CD1c-positive myeloid dendritic cell (primary cell): ENCODE results near the gene DRICH1.
"Not testable (repeated sequence)": the region's sequence is repeated elsewhere in the genome, so short reads cannot be mapped to it uniquely, and the experiment has no call there.

Experiments
- DNase-seq: peaks from one replicate; pipeline ENCODE4 v3.0.0-alpha.2; 2016; ENCODE audit errors: extremely low spot score

Gene DRICH1

GRCh38 chr22:23649071-23649501 lies 17.0 kb upstream of the DRICH1 start:
- DNase-seq = no peak

GRCh38 chr22:23646526-23646925 lies 14.4 kb upstream of the DRICH1 start:
- DNase-seq = not testable (repeated sequence)

GRCh38 chr22:23640206-23640605 lies 8.1 kb upstream of the DRICH1 start:
- DNase-seq = not testable (repeated sequence)

- DNase-seq = no peak
Observed at GRCh38 chr22:23639661-23640060, 7.5 kb upstream of the DRICH1 start.

DNA sequence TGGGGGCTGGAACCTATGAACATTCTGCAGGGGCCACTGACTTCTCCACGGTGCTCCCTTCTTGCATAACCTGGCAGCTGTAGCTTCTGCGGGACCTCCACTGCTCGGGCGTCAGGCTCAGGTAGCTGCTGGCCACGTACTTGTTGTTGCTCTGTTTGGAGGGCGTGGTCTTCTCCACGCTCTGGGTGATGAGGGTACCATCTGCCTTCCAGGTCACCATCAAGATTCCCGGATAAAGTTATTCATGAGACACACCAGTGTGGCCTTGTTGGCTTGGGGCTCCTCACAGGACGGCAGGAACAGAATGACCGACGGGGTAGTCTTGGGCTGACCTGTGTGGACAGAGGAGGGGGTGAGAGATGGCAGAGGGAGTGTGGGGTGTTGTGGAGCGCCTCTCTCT lies 6.5 kb upstream of the DRICH1 start:
- DNase-seq = no peak

GRCh38 chr22:23635291-23635690 lies 3.2 kb upstream of the DRICH1 start:
- not testable (repeated sequence) for DNase-seq

- not testable (repeated sequence) for DNase-seq
Observed at GRCh38 chr22:23628056-23628743, 3.9 kb downstream of the DRICH1 start.

DNA sequence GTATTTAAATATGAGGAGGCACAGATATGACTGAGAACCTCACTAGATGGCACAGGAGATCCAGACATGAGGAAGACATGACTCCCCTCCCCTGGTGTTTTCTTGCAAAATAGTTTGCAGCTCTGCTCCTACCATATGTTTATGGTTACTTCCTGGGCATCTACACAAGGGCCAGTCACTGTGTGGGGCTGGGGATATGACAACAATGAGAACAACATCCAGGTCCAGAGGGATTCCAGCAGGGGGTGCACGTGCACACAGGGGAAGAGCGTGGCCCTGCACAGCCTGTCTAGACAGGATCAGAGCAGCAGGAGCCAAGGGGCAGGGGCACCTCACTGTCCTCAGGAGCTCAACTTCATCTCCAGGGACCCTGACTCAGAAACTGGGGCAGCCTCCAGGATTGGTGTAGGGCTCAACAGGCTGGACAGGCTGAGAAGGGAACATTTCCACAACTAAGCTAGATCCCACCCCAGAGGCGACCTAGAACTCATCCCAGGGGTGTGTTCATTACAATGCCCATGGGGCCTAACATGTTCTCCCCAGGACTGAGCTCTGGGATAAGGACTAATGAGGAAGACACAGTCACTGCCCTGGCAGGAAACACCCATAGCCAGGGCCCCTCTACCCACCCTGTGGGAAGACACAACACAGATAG lies 4.6 kb downstream of the DRICH1 start:
- peak; percentile 40 for DNase-seq

DNA sequence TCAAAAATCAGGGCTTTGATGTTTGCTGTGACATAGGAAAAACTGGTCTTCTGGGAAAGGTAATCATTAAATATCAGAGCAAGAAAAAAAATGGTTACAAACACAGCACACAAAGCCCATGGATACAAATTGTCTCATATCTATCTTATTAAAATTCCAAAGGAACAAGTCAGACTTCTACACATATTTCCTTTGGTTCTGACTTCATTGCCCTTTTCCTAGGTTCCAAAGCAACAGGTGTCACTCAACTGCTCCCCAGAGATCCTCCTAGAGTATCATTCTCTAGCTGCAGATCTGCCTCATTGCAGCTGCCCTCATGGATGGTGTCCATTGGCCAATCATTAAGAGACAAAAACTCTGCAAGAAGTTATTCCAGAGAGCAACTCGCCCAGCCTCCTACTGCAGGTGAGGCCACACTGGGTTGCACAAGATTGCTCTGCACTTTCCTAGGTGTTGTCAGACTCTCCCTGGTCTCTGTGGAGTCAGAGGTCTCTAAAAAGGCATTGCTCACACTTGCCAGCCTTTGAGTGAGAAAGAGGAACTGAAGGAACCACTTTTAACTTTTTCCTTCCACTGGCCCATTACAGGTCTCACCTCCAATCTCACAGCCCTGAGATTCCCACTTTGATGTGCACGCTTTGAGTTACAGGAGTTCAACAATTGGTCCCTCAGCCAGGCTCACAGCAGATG lies 5.7 kb downstream of the DRICH1 start:
- no peak for DNase-seq

GRCh38 chr22:23622634-23623033 lies 9.5 kb downstream of the DRICH1 start:
- DNase-seq = no peak

DNA sequence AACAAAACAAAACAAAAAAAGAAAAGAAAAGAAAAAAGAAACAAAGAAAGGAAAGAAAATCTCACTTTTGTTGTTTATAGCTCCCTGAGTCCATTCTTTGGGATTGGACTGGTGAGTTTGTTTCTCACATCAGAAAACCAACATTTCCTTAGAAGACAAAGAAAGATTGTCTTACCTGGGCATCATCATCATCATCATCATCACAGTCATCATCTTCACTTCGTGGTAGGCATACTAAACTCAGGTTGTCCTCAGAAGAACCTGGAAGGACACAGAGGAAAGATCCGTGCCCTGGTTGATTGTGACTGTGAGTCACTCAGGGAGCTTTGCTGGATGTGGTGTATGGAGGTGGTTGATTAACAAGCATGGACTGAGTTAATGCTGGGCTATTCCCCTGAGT lies 10.2 kb downstream of the DRICH1 start:
- DNase-seq = not testable (repeated sequence)

DNA sequence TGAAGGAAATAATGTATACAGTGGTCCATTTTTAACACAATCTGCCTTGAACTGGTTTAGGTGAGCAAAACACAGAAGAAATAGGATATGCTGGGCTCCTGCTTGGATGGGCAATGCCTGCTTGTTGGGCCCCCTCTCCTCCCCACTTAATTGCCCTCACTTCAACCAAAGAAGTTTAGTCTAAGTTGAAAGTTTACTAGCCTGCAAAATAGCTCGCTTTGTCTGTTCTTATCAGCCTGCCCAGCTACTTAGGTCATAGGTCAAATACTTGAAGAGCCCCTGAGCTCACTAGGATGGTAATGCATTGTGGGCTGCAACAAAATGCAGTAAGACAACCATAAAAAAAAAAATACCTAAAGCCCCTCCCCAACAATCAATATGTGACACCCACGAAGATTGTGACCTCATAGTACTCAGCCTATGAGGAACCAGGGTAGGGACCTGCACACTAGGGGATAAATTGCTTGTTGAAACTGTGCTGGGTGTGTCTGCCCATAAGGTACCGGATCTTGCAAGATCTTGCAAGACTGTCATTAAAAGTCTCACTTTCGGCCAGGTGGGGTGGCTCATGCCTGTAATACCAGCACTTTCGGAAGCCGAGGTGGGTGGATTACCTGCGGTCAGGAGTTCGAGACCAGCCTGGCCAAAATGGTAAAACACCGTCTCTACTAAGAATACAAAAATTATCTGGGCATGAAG lies 10.9 kb downstream of the DRICH1 start:
- no peak for DNase-seq

DNA sequence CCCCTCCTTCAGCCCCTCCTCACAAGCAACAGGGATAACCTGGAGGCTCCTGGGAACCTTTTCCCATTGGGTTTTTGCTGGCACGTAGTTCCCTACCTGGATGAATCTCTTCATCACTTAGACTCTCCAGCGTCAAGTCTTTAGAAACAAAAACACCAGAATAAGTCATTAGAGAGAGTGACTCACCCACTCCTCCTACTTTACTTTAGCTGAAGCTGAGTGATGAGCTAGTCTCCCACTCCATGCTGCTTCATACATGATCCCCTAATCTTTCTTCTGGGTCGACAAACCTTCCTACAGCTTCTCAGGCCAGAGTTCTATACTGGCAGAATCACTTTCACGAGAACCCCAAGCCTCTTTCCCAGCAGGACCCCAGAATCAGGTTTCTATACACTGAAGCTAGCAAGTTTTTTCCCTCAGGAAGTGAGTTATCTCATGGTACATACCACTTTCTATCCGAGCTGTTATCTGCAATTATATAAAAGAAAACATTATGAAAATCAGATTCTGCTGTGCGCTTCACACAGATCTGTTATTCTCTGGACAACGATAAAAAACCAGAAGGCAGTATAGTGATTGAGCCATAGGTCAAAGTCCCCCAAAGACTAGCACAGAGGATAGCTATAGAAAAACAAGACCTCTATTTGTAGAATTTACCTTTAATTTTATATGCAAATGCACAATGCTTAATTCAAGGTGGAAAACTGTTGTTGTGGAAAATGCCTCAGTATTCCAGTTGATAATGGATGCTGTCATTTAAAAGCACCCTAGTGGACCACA lies 18.7 kb downstream of the DRICH1 start:
- no peak for DNase-seq

- DNase-seq = no peak
Observed at GRCh38 chr22:23609983-23610781, 21.9 kb downstream of the DRICH1 start.

- DNase-seq = no peak
Observed at GRCh38 chr22:23608583-23608982, 23.5 kb downstream of the DRICH1 start.

DNA sequence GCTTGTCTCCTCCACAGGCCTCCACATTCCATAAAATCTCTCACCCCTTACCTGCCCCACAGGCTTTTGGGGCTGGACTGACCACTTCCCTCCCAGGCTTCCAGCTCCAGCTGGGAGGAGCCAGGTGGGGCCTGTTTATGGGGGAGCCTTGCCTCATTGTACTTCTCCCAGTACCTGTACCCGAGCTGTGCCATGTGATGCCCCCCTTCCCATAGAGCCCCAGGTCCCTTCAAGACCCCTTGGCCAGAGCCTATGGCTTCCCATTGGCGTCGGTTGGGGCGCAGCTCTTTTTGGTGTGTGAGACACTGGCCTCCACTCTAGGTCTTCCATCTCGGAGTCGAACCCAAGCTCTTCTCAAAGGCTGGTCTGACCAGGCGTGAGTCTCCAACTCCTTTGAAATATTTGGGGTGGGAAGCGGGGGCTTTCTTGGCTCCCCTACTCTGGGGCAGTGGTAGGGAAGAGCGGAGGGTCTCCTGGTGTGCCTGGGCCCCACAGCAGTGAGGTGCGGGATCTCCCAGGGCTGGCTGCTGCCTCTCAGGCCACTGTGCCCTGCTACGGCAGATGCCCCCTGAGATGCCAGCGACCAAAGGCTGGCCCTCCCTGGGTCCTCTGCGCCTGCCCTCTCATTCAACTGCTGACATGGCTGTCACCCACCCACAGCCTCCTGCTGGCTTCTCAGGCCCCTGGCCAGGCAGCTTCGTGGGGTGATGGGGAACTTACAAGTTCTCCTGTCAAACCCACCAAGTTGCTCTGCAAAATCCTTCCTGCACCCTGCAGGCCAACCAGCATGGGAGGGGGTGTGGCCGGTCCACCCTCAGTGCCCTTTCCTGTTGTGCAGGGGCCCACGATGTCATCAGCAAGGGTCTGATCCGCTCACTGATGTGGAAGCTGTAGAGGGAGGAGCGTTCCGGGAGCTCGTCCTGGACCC lies 25.7 kb downstream of the DRICH1 start:
- DNase-seq = no peak

DNA sequence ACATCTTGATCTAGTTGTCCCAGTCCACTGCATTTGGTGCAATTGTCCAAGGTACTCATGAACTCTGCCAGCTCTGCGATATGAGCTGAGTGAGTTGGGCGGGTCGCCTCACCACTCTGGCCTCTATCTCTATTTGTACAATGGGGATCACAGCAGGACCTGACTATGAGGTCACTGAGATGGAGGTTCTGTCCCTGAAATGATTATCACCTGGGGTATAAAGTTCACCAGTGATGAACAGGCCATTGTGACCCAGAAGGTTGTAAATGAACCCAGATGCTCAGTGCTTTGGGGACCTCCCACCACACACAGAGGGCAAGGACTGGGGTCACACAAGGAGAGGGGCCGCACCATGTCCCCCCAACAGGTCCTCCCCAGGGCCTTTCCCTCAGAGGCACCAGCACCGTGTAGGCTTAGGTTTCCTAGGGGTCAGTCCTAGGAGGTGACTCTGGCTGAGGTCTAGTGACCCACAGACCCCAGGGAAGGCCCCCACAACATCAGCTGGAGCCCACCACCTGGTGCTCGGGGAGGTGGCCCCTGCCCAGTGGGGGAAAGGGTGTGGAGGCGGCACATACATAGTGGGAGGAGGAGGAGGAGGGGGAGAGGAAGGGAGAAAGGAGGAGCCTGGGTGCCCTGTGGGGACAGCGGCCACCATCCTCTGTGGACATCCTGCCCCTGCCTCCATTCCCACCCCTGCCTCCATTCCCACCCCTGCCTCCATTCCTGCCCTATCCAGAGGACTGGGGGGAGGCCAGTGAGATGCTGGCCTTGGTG lies 27.0 kb downstream of the DRICH1 start:
- no peak for DNase-seq

DNA sequence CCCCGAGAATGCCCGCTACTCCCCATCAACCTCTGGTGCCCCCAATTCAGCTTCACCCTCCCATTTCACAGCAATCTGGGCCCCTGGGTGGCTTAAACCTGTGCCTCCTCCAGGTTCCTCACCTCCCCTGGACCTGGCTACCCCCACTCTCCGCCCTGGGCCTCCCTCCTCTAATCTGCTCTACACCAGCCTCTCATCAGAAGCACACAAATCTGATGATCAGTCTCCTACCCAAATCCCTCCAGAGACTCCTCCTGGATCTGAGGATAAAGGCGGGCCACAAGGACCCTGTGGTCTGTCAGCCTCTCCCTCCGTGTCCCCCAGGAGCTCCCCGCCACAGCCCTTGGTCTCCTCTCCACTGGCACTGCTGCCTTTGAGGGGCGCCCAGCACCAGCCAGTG lies 28.9 kb downstream of the DRICH1 start:
- no peak for DNase-seq
